WTC11 (cell line): ENCODE measurements around the gene MRO.

Source experiments
- CTCF ChIP-seq: fragments of 200-600 bp; IDR thresholded peaks from 2 replicates; pipeline ENCODE4 v1.8.0; 2022; ENCODE audit warnings: antibody characterized with exemption
- FOXJ3 ChIP-seq: sonication (generic); formaldehyde crosslinking; IDR thresholded peaks from 2 replicates; pipeline ENCODE4 v1.9.0; 2021; ENCODE audit warnings: missing genetic modification reagents, mild to moderate bottlenecking, borderline replicate concordance

GRCh38 chr18:50825621-50826020 is 5.8 kb upstream of the MRO start:
- TF ChIP-seq FOXJ3 (CRISPR knock-in tag) (no peak), CTCF (no peak)
